Adrenal gland (tissue), 12 donors: ENCODE data around the gene CNTN5. TPM values are rescaled to one million over a fixed set of nuclear protein-coding genes. Genes with fewer than 3 reads are reported as not detected.
"Not testable (repeated sequence)": the region's sequence is repeated elsewhere in the genome, so short reads cannot be mapped to it uniquely, and the experiment has no call there.

Experiments used
- DNase-seq, 7 donors: peaks; one replicate each; pipeline ENCODE4 v3.0.0-alpha.2; 2019 to 2020
- H3K27ac ChIP-seq, 5 donors: fragments of 200-600 bp; sonication (generic) in 4 of 5; 1 replicate in 3 of 5; 2 replicates in 2 of 5; pipeline versions ENCODE4 v1.5.1 to v1.8.0; 2016 to 2020; ENCODE audit warnings: mild to moderate bottlenecking in 1 of 5
- H3K27me3 ChIP-seq: fragments of 200-600 bp; 2 replicates; pipeline ENCODE4 v1.8.0; 2021
- H3K36me3 ChIP-seq, 2 donors: fragments of 200-600 bp; replicated peaks in 1 of 2; 1 replicate in 1 of 2; 2 replicates in 1 of 2; pipeline versions ENCODE4 v1.5.1 to v1.8.0; 2018 to 2022
- H3K4me1 ChIP-seq, 2 donors: fragments of 200-600 bp; replicated peaks in 1 of 2; 1 replicate in 1 of 2; 2 replicates in 1 of 2; pipeline versions ENCODE4 v1.5.1 to v1.8.0; 2018 to 2021
- H3K4me3 ChIP-seq, 4 donors: fragments of 200-600 bp; sonication (generic) in 3 of 4; one replicate each; pipeline ENCODE4 v1.5.1; 2016 to 2018
- H3K9me3 ChIP-seq, 3 donors: fragments of 200-600 bp; sonication (generic) in 1 of 3; replicated peaks in 1 of 3; 1 replicate in 2 of 3; 2 replicates in 1 of 3; pipeline versions ENCODE4 v1.5.1 to v1.8.0; 2016 to 2021
- CTCF ChIP-seq, 6 experiments: fragments of 450-650 bp in 4 of 6; fragments of 200-600 bp in 2 of 6; sonication (generic) in 1 of 6; IDR thresholded peaks; 1 replicate in 5 of 6; 2 replicates in 1 of 6; pipeline versions ENCODE4 v1.5.1 to v1.8.0; 2016 to 2021; ENCODE audit warnings: antibody characterized with exemption in 6 of 6, mild to moderate bottlenecking in 2 of 6, moderate library complexity in 1 of 6
- POLR2A ChIP-seq, 2 donors: fragments of 450-650 bp; IDR thresholded peaks; one replicate each; pipeline ENCODE4 v1.6.1; 2017; ENCODE audit warnings: antibody characterized with exemption in 2 of 2, mild to moderate bottlenecking in 2 of 2, moderate library complexity in 1 of 2
- WGBS, 4 donors: extraction: QIAGEN DNeasy Blood & Tissue Kit in 2 of 4; methylation state at CpG; one replicate each; pipeline versions ENCODE4 v1.1.5 to v1.1.7; 2013 to 2017; 5-methylcytosine and 5-hydroxymethylcytosine counted together
- intact Hi-C, 2 donors: fragments of 100-400 bp; cut with DNase I; formaldehyde crosslinking; loops; one replicate each; pipeline versions ENCODE4 v1.14.1 to v1.15.0; 2022 to 2023
- polyA plus RNA-seq, 3 donors: library from polyadenylated mRNA; stranded (reverse); fragments of 200-250 nt in 2 of 3; fragments of 350-450 nt in 1 of 3; fragmentation: Illumina TruSeq in 1 of 3; extraction: RNeasy Lipid Tissue Mini Kit (QIAGEN cat#74804) in 1 of 3; gene quantifications; one replicate each; pipeline ENCODE4 v1.2.3, GENCODE V29; 2013 to 2014
- total RNA-seq, 9 donors: library from RNA; depleted of rRNA in 4 of 9; stranded (reverse); fragments of >200 nt in 4 of 9; fragments of 120-200 nt in 1 of 9; fragmentation: NEBNext Ultra II Directional in 1 of 9; extraction: Animal tissue kit (Norgen Biotek cat#: 25700) in 1 of 9; gene quantifications; one replicate each; pipeline versions ENCODE4 v1.1.0 to v1.2.4, GENCODE V29; 2013 to 2023
- donor health status: healthy with polysubstance abuse.
- donor health status: Bipolar disorder and iron deficiency.
- donor health status: DM: yes; HTN: yes; CAD: no.
- donor health status: DM: no; HTN: no; CAD: no.
- donor health status: DM: no; HTN: no; CAD: no.
- donor health status: DM: yes; HTN: yes; CAD: no.

The CNTN5 gene
- total and polyA plus RNA-seq, 12 donors = 0.07 to 107 (median 0.30) TPM; not detected in 8

GRCh38 chr11:99822846-99823565 lies 802.3 kb downstream of the CNTN5 start:
- no peak overlapping the region for H3K4me3 ChIP-seq
- H3K27me3 ChIP-seq = no peaks in the 10 kb centered on the region
- no peaks in the 10 kb centered on the region for H3K4me1 ChIP-seq
- no peak for DNase-seq
- no peaks in the 10 kb centered on the region for H3K36me3 ChIP-seq
- 78 to 87% (median 84%) methylated on average over 6 of the region's 6 CpGs for WGBS, 4 donors
- H3K27ac ChIP-seq = no peak overlapping the region
- H3K9me3 ChIP-seq = peaks cover 0 to 6% (median 0%) of the 10 kb centered on the region in 3 donors
- no peak for TF ChIP-seq CTCF (IDR thresholded peaks at IDR 0.05)
- intact Hi-C loops = no loop called here

GRCh38 chr11:99836739-99837138 lies 816.0 kb downstream of the CNTN5 start:
- H3K27me3 ChIP-seq, H3K4me3 ChIP-seq, intact Hi-C loops, DNase-seq, H3K4me1 ChIP-seq, H3K27ac ChIP-seq, H3K36me3 ChIP-seq, H3K9me3 ChIP-seq: not testable (repeated sequence)

GRCh38 chr11:99841885-99842284 lies 821.1 kb downstream of the CNTN5 start:
- no peak for DNase-seq
- 89 to 100% (median 92%) methylated on average over 6 to 7 of the region's 7 CpGs for WGBS, 4 donors
- H3K27ac ChIP-seq = no peak overlapping the region
- no peaks in the 10 kb centered on the region for H3K36me3 ChIP-seq
- H3K9me3 ChIP-seq = no peaks in the 10 kb centered on the region
- no peaks in the 10 kb centered on the region for H3K4me1 ChIP-seq
- H3K4me3 ChIP-seq = no peak overlapping the region
- intact Hi-C loops = no loop called here
- H3K27me3 ChIP-seq = no peaks in the 10 kb centered on the region
- TF ChIP-seq POLR2A (IDR thresholded peaks at IDR 0.05) (no peak), CTCF (IDR thresholded peaks at IDR 0.05) (no peak)

- TF ChIP-seq POLR2A (IDR thresholded peaks at IDR 0.05) (no peak), CTCF (IDR thresholded peaks at IDR 0.05) (no peak)
- Histone ChIP-seq H3K9me3 (peaks cover 0 to 6% (median 0%) of the 10 kb centered on the region in 3 donors), H3K27ac (no peak overlapping the region), H3K36me3 (no peaks in the 10 kb centered on the region), H3K4me1 (no peaks in the 10 kb centered on the region), H3K27me3 (no peaks in the 10 kb centered on the region), H3K4me3 (no peak overlapping the region)
- DNase-seq = no peak
- WGBS, 4 donors = 30 to 38% (median 35%) methylated on average over 2 of the region's 2 CpGs
- intact Hi-C loops = no loop called here
Observed at GRCh38 chr11:99865951-99866350, 845.2 kb downstream of the CNTN5 start.

GRCh38 chr11:99881610-99882009 lies 860.9 kb downstream of the CNTN5 start:
- no peak for TF ChIP-seq POLR2A (IDR thresholded peaks at IDR 0.05)
- TF ChIP-seq CTCF (IDR thresholded peaks at IDR 0.05) = no peak
- Histone ChIP-seq H3K4me3 (no peak overlapping the region), H3K27ac (no peak overlapping the region), H3K27me3 (no peaks in the 10 kb centered on the region), H3K9me3 (no peaks in the 10 kb centered on the region), H3K36me3 (no peaks in the 10 kb centered on the region), H3K4me1 (no peaks in the 10 kb centered on the region)
- DNase-seq = no peak
- WGBS, 4 donors = 49 to 69% (median 62%) methylated on average over 5 of the region's 5 CpGs
- intact Hi-C loops = no loop called here
